ENCODE measurements around the gene POU2F2.
A peak's percentile ranks its signal among the peaks of the same experiment; 100 is the strongest.

- TF ChIP-seq CTCF (IDR thresholded peaks at IDR 0.05) (no peak), EP300 (IDR thresholded peaks at IDR 0.05) (no peak), POLR2A (IDR thresholded peaks at IDR 0.05) (no peak), POLR2AphosphoS5 (IDR thresholded peaks at IDR 0.05) (peak; percentile 13)
Observed at GRCh38 chr19:42088471-42089190, 43.6 kb downstream of the POU2F2 start.
